ENCODE measurements around the gene ETFB. TPM values are rescaled to one million over a fixed set of nuclear protein-coding genes. Genes with fewer than 3 reads are reported as not detected.

The ETFB gene
- total RNA-seq, 1 donor: 21.5 TPM

GRCh38 chr19:51329411-51329810 lies 36.8 kb downstream of the ETFB start:
- Histone ChIP-seq H3K27me3 (ENCODE audit: insufficient read depth, low read length) (peaks cover 29% of the 10 kb centered on the region), H3K4me1 (ENCODE audit: insufficient read depth, low read length) (peaks cover 16% of the 10 kb centered on the region), H3K4me3 (ENCODE audit: low read length) (no peak overlapping the region), H3K9me3 (ENCODE audit: low read depth, low read length) (no peaks in the 10 kb centered on the region)

- peaks cover 16% of the 10 kb centered on the region for H3K4me1 ChIP-seq (ENCODE audit: insufficient read depth, low read length)
- no peak overlapping the region for H3K4me3 ChIP-seq (ENCODE audit: low read length)
- H3K9me3 ChIP-seq (ENCODE audit: low read depth, low read length): no peaks in the 10 kb centered on the region
- H3K27me3 ChIP-seq (ENCODE audit: insufficient read depth, low read length): peaks cover 29% of the 10 kb centered on the region
These were observed 38.9 kb downstream of the ETFB start for GRCh38 chr19:51327066-51328001.

- H3K27me3 ChIP-seq (ENCODE audit: insufficient read depth, low read length): peaks cover 29% of the 10 kb centered on the region
- no peaks in the 10 kb centered on the region for H3K9me3 ChIP-seq (ENCODE audit: low read depth, low read length)
- no peak overlapping the region for H3K4me3 ChIP-seq (ENCODE audit: low read length)
- H3K4me1 ChIP-seq (ENCODE audit: insufficient read depth, low read length): peaks cover 16% of the 10 kb centered on the region
These were observed 39.7 kb downstream of the ETFB start for GRCh38 chr19:51326216-51327065.

- H3K27me3 ChIP-seq (ENCODE audit: insufficient read depth, low read length): peaks cover 29% of the 10 kb centered on the region
- H3K4me1 ChIP-seq (ENCODE audit: insufficient read depth, low read length): peaks cover 16% of the 10 kb centered on the region
- H3K4me3 ChIP-seq (ENCODE audit: low read length): no peak overlapping the region
- no peaks in the 10 kb centered on the region for H3K9me3 ChIP-seq (ENCODE audit: low read depth, low read length)
These were observed 40.8 kb downstream of the ETFB start for GRCh38 chr19:51325161-51325976.

- H3K27me3 ChIP-seq (ENCODE audit: insufficient read depth, low read length): peaks cover 25% of the 10 kb centered on the region
- H3K4me1 ChIP-seq (ENCODE audit: insufficient read depth, low read length): peaks cover 16% of the 10 kb centered on the region
- H3K4me3 ChIP-seq (ENCODE audit: low read length): no peak overlapping the region
- no peaks in the 10 kb centered on the region for H3K9me3 ChIP-seq (ENCODE audit: low read depth, low read length)
These were observed 42.1 kb downstream of the ETFB start for GRCh38 chr19:51324167-51324481.

DNA sequence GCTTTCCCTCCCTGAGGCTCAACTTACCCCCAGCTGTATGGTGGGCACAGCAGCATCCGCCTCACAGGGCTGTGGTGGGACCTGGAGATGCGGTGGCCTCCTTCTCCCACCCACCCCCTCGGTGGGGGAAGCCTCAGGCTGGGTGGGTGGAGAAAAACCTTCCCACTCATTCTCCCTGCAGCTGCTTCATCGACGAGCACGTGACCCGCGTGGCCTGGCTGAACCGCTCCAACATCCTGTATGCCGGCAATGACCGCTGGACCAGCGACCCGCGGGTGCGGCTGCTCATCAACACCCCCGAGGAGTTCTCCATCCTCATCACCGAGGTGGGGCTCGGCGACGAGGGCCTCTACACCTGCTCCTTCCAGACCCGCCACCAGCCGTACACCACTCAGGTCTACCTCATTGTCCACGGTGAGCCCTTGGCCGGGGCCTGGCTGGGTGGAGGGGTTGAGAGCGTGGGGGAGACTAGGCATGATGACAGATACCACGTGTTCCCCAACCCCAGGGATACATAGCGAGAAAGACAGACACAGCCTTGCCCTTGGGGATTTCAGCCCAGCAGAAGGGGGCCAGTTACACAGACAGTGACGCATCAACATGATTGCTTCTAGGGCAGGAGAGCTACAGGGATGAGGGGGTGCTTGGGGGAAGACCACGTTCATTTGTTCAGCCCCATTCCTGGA lies 42.6 kb downstream of the ETFB start:
- Histone ChIP-seq H3K27me3 (ENCODE audit: insufficient read depth, low read length) (peaks cover 22% of the 10 kb centered on the region), H3K4me1 (ENCODE audit: insufficient read depth, low read length) (peaks cover 16% of the 10 kb centered on the region), H3K9me3 (ENCODE audit: low read depth, low read length) (no peaks in the 10 kb centered on the region), H3K4me3 (ENCODE audit: low read length) (no peak overlapping the region)

GRCh38 chr19:51321799-51322198 lies 44.4 kb downstream of the ETFB start:
- no peaks in the 10 kb centered on the region for H3K9me3 ChIP-seq (ENCODE audit: low read depth, low read length)
- no peak overlapping the region for H3K4me3 ChIP-seq (ENCODE audit: low read length)
- no peaks in the 10 kb centered on the region for H3K4me1 ChIP-seq (ENCODE audit: insufficient read depth, low read length)
- H3K27me3 ChIP-seq (ENCODE audit: insufficient read depth, low read length): peaks cover 7% of the 10 kb centered on the region

- no peaks in the 10 kb centered on the region for H3K9me3 ChIP-seq (ENCODE audit: low read depth, low read length)
- H3K27me3 ChIP-seq (ENCODE audit: insufficient read depth, low read length): no peaks in the 10 kb centered on the region
- no peak overlapping the region for H3K4me3 ChIP-seq (ENCODE audit: low read length)
- no peaks in the 10 kb centered on the region for H3K4me1 ChIP-seq (ENCODE audit: insufficient read depth, low read length)
These were observed 45.9 kb downstream of the ETFB start for GRCh38 chr19:51320280-51320657.

GRCh38 chr19:51319649-51320279 lies 46.4 kb downstream of the ETFB start:
- H3K27me3 ChIP-seq (ENCODE audit: insufficient read depth, low read length): no peaks in the 10 kb centered on the region
- no peaks in the 10 kb centered on the region for H3K4me1 ChIP-seq (ENCODE audit: insufficient read depth, low read length)
- no peaks in the 10 kb centered on the region for H3K9me3 ChIP-seq (ENCODE audit: low read depth, low read length)
- H3K4me3 ChIP-seq (ENCODE audit: low read length): no peak overlapping the region

GRCh38 chr19:51318687-51319648 lies 47.2 kb downstream of the ETFB start:
- Histone ChIP-seq H3K9me3 (ENCODE audit: low read depth, low read length) (no peaks in the 10 kb centered on the region), H3K27me3 (ENCODE audit: insufficient read depth, low read length) (no peaks in the 10 kb centered on the region), H3K4me1 (ENCODE audit: insufficient read depth, low read length) (peaks cover 5% of the 10 kb centered on the region), H3K4me3 (ENCODE audit: low read length) (no peak overlapping the region)

GRCh38 chr19:51317968-51318367 lies 48.2 kb downstream of the ETFB start:
- peaks cover 11% of the 10 kb centered on the region for H3K4me1 ChIP-seq (ENCODE audit: insufficient read depth, low read length)
- H3K27me3 ChIP-seq (ENCODE audit: insufficient read depth, low read length): no peaks in the 10 kb centered on the region
- H3K9me3 ChIP-seq (ENCODE audit: low read depth, low read length): no peaks in the 10 kb centered on the region
- no peak overlapping the region for H3K4me3 ChIP-seq (ENCODE audit: low read length)

DNA sequence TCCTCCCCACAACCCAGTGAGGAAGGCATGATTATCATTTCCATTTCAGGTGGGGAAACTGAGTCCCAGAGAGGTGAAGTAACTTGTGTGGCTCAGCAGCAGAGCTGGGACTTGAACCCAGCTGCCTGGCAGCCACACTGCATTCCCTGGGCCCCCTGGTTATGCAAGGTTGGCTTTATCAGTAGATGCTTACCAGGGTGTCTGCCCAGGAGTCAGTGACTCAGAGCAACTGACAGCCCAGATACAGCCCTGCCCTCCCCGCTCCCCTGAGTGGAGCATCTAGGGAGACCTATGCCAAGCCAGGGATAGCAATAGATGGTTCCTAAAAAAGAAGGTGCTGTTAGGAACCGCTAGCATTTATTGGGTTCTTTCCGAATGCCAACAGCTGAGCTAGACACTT lies 48.8 kb downstream of the ETFB start:
- Histone ChIP-seq H3K9me3 (ENCODE audit: low read depth, low read length) (no peaks in the 10 kb centered on the region), H3K4me3 (ENCODE audit: low read length) (no peak overlapping the region), H3K4me1 (ENCODE audit: insufficient read depth, low read length) (peaks cover 11% of the 10 kb centered on the region), H3K27me3 (ENCODE audit: insufficient read depth, low read length) (no peaks in the 10 kb centered on the region)

DNA sequence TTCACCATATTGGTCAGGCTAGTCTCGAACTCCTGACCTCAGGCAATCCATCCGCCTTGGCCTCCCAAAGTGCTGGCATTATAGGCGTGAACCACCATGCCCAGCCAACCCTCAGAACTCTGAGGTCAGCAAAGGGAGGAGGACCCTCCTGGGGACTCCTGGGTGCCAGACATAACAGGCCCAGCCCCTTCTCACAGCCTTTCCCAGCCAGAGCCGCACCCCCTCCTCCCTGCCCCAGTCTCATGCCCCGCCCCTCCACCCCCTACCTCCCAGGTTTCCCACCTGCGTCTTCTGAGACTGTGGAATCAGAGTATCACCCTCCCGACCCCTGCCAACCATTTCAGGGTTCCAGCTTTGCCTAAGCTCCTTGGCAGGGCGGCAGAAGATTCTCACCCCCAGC lies 49.5 kb downstream of the ETFB start:
- no peak overlapping the region for H3K4me3 ChIP-seq (ENCODE audit: low read length)

More for the DNA sequence above, 49.5 kb downstream of the ETFB start:
- Histone ChIP-seq H3K9me3 (ENCODE audit: low read depth, low read length) (no peaks in the 10 kb centered on the region), H3K4me1 (ENCODE audit: insufficient read depth, low read length) (peaks cover 11% of the 10 kb centered on the region), H3K27me3 (ENCODE audit: insufficient read depth, low read length) (no peaks in the 10 kb centered on the region)

All from mononuclear cell (primary cell).